IPS-NIHi11 (cell line): Measurements from ENCODE around the gene KRT17.
"Not testable (repeated sequence)": the region's sequence is repeated elsewhere in the genome, so short reads cannot be mapped to it uniquely, and the experiment has no call there.

Experiments used
- DNase-seq: peaks from one replicate; pipeline ENCODE4 v3.0.0; 2012; ENCODE audit warnings: mixed read lengths, low spot score

The KRT17 gene

DNA sequence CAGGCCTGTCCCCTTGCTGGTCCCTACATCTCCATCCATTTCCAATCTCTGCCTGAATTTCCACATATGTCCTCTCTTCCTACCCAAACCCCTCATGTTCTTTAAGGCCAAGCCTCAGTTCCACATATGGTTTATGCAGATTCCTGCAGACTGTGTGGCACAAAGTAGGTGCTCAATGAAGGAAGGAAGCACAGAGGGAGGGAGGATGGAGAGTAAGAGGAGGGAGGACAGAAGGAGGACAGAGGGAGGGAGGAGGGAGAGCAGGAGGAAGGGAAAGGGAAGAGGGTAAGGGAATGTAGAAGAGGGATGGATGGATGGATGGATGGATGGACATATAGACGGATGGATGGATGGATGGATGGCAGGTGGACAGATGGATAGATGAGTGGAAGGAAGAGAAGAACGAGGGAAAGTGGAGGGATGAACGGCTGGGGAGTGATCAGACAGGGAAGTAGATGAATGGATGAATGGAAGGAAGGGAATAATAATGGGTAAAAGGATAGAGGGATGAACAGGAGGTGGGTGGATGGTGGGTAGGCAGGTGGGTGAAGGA, 29.9 kb downstream of the KRT17 start:
- DNase-seq, result no peak

DNA sequence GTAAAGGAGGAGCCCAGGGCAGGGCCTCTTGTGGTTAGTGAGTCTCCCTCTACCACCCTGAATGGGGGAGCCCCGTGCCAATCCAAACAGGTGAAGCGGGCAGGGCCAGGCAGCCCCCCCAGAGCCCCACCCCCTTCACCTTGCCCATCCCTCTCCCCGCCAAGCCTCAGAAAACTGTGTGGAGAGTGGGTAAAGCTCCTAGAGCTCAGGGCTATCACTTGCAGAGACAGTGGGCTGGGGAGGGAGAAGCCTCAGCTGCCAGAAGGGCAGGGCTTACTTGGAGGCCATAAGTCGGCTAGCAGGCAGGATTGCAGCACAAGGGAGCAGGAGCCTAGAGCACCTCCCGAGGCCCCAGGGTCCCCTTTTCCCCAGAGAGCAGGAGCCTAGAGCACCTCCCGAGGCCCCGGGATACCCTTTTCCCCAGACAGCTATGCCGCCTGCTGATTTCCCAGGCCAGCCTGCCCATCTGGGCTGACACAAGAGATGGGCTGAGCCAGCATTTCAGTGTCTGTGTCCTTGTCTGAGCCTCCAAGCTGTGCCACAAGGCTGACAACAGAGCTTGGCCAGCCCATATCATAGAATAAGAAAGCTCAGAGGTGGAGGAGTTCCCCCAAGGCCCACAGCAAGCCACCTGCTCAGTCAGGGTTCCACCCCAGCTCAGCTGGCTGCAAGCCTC, 30.9 kb downstream of the KRT17 start:
- DNase-seq, result no peak

GRCh38 chr17:41592601-41593305, 31.6 kb downstream of the KRT17 start:
- DNase-seq, result no peak

GRCh38 chr17:41589301-41589700, 35.1 kb downstream of the KRT17 start:
- no peak for DNase-seq

GRCh38 chr17:41588126-41588810, 36.1 kb downstream of the KRT17 start:
- DNase-seq, result no peak

DNA sequence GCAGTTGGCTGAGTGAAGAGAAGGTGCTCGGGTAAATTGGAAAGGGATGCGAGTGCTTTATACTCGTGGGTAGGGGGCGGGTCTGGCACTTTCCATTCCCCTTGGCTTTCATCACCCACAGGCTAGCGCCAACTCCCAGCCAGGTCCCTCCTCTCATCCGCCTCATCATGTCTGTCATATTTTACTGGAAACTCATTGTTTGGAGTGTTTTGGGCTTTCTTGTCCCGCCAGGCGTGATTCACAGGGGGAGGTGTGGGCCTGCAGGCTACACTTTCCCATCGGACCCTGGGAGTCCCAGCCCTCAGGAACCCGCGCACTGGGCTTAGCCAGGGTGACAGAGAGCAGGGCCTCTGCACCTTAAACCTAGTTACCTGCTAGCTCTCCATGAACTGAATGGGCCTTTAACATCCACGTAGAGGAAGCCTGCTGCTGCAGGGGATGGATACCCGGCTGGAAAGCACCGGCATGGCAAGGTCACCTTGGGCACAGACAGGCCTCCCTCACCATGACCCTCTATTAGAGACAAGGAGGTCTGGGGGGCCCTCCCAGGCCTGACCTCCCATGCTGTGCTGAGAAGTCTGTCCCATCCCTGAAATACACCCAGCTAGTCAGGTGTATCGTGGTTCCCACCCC, 37.4 kb downstream of the KRT17 start, which contains the start of gene KRT14:
KRT14 (minus strand) TSS at position 33 of the 633 bp plus-strand sequence. CDS start 61 bp downstream, outside the sequence.
- DNase-seq, result no peak

DNA sequence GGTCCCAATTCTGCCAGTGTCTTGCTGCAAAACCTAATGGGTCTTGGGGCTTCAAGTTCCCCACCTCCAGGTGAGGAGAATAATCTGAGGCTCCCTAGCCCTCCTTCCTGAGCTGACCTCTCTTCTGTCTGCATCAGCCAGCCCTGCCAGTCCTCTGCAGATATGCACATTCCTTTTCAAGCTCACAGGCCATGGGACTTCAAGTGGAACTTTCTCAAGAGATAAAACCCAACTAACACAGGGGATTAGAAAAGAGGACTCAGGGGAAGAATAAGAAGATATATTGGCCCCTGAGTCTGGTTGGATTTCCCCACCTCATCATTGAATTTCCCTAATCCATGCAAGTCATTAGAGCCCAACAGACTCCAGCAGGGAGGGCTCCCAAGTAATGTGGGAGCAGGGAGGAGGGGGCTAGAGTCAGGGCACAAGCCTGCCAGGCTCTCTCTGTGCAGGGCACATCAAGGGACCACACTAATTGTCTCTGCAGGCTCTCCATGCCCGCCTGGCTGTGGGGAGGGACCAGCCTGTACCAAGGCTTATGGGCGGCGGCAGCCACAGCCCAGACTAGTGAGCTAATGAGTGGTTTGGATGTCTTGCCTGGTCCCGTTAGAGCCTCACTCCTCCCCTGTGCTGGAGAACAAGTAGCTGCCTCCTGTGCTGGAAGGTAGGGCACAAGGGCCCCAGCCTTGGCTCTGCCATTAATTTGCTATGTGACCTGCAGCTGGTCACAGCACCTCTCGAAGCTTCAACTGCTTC, 38.9 kb downstream of the KRT17 start:
- no peak for DNase-seq

DNA sequence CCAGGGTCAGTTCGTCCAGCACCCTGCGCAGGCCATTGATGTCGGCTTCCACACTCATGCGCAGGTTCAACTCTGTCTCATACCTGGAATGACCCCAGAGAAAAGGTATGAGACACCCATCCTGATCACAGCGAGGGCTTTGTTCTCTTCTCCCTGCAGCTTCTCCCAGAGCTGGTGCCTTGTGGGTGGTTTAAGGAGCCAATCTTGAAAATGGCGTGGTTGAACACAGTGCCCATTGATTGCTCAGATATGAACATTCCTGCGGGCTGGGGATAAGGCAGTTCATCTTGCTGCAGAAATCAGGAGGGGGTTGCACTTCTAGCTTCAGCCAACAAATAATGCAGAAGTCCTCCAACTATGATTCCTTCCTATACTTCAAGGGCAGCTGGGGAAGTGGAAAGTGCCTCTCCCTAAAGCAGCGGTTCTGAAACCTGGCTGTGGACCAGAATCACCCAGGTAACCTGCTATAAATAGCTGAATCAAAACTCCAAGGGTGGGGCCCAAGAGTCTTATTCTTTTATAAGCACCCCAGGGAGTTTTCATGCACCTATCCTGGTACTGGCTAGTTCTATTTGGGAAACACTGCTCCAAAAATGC, 39.9 kb downstream of the KRT17 start:
- not testable (repeated sequence) for DNase-seq

GRCh38 chr17:41583137-41584127, 40.9 kb downstream of the KRT17 start:
- no peak for DNase-seq

- DNase-seq, result not testable (repeated sequence)
Measured at GRCh38 chr17:41582061-41582968, 42.1 kb downstream of the KRT17 start.

- no peak for DNase-seq
Measured at GRCh38 chr17:41581366-41582060, 42.9 kb downstream of the KRT17 start.

DNA sequence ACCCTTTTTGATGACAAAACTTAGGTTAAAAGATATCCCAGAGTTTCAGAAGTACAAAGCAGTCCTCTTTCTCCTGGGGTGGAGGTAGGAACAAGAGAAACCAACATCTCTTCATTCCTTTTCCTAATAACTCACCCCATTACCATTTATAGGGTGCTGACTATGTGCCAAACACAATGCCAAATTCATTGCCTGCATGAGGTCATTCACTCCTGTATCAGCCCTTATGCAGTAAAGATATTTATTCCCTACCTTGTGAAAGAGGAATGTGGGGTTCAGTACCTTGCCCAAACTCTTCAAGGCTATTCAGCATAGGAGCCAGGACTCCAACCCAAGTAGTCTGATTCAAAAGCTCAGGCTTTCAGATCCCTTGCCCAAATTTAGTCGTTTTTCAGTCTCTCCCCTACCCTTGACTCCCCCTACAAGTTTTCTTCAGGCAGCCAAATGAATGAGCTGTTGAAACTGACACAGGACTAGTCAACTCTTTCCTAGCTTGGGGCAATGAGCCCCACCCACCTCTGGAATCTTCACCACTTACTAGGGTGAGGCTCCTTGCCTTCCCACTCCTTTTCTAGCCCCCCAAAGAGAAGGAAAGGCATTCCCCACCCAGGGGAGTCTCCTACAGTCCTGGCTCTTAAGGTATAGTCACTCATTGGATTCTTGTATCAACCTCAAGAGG, 43.5 kb downstream of the KRT17 start:
- no peak for DNase-seq

GRCh38 chr17:41580244-41580575, 44.2 kb downstream of the KRT17 start:
- DNase-seq, result no peak

GRCh38 chr17:41579484-41580243, 44.7 kb downstream of the KRT17 start:
- peak; percentile 99 for DNase-seq

- no peak for DNase-seq
Measured at GRCh38 chr17:41578971-41579370, 45.4 kb downstream of the KRT17 start.

GRCh38 chr17:41578538-41578937, 45.8 kb downstream of the KRT17 start:
- DNase-seq, result no peak

GRCh38 chr17:41576740-41577139, 47.6 kb downstream of the KRT17 start:
- not testable (repeated sequence) for DNase-seq
